Cerebellar cortex (tissue), 1 donor: Measurements from ENCODE around the gene FLRT1.
A peak's percentile ranks its signal among the peaks of the same experiment; 100 is the strongest.

Experiments used
- DNase-seq: peaks from one replicate; pipeline ENCODE4 v3.0.0-alpha.2; 2015; ENCODE audit warnings: low spot score

FLRT1 gene, protein sequence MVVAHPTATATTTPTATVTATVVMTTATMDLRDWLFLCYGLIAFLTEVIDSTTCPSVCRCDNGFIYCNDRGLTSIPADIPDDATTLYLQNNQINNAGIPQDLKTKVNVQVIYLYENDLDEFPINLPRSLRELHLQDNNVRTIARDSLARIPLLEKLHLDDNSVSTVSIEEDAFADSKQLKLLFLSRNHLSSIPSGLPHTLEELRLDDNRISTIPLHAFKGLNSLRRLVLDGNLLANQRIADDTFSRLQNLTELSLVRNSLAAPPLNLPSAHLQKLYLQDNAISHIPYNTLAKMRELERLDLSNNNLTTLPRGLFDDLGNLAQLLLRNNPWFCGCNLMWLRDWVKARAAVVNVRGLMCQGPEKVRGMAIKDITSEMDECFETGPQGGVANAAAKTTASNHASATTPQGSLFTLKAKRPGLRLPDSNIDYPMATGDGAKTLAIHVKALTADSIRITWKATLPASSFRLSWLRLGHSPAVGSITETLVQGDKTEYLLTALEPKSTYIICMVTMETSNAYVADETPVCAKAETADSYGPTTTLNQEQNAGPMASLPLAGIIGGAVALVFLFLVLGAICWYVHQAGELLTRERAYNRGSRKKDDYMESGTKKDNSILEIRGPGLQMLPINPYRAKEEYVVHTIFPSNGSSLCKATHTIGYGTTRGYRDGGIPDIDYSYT

DNA sequence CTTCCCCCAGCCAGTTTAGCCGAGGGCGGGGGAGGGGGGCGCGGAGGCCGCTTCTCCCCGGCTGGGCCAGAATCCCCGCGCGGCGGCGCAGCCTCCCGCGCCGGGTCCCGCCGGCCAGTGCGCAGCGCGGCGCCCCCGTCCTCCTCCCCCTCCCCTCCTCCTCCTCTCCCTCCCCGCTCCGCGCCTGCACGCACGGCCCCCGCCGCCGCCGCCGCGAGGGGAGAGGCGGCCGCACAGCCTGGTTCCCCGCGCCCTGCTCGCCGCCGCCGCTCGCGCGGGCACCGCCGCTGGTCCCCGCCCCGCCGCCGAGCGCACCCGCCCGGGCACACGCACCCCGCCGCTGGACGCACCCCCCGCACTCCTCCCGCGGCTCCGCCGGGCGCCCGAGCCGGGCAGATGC lies at the start of gene FLRT1:
Gene FLRT1 (plus strand): TSS at position 356 of the 400 bp plus-strand sequence. CDS start 80,337 bp downstream, outside the sequence.
- DNase-seq, result no peak

DNA sequence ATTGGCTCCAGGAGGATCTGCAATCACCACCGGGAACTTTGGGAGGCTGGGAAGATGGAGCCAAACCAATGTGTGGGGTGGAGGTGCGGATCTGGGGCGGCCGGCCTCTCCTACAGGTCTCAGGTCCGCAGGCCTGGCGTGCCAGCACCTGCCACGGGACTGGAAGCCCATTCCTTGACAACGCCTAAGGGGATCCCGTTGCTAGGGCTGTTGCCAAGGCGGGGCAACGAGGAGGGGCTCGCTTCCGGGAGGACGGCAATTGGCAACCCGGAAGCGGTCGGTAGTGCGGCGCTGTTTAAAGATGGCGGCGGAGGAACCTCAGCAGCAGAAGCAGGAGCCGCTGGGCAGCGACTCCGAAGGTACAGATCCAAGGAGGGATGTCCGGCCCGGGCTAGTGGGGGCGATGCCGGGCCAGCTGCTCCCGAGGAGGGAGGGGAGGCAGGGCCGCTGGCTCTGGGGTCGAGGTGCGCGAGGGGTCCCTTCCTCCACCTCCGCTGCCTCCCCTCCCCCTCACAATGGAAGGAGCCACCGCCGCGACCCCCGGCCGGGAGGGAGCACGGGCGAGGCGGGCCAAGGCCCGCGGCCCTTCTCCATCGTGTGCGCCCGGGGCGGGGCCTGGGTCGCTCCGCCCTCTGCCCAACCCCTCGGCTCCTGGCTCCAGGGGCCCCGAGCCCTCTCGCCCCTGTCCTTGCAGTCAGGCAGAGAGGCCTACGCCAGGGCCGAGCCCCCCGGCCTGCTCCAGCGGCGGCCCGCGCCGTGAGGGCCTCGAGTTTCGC lies 49.4 kb upstream of the FLRT1 start, which contains the start of gene OTUB1:
Gene OTUB1 (plus strand): TSS at position 283 of the 776 bp plus-strand sequence. CDS start 19 bp downstream, at position 302.
- DNase-seq, result peak; percentile 95

DNA sequence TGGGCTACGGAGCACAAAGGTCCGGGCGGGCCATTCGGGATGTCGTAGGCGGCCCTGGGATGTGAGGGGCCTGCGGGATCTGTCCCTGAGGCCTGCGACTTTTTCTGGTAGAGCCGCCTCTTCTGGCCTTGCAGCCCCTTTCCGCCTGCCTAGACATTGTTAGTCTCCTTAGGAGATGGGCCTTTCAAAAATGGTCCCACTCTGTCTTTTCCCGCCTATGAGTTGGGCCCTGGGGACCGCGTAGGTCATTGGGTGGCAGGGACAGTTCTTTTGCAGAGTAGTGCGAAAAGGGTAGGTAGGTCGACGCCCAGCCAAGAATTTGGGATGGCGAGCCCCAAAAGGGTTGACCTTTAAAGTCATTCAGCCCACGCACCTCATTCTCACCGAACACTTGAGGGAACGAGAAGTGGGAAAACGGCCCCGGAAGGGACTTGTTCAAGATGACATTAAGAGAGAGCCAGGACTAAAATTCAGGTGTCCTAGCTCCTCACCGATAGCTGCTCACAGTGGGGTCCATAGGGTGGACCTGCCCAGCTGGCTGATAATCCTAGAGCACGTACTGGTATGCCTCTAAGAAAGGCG lies 48.7 kb upstream of the FLRT1 start:
- no peak for DNase-seq

DNA sequence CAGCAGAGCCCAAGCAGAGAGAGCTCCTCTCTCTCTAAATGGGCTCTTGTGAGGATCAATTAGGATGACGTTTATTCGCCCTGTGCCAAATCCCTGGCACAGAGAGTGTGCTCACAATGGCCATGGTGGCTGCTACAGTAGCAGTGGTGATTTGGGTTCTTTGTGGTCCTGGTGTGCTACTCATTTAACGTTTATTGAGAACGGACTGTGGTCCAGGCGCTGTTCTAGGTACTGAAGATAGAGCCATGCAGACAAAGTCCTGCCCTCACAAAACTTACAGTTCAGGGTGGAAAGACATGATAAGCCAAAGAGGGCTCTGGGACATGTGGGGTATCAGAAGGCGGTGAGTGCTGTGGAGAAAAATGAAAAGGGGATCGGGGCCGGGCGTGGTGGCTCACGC lies 44.2 kb upstream of the FLRT1 start:
- DNase-seq, result no peak

DNA sequence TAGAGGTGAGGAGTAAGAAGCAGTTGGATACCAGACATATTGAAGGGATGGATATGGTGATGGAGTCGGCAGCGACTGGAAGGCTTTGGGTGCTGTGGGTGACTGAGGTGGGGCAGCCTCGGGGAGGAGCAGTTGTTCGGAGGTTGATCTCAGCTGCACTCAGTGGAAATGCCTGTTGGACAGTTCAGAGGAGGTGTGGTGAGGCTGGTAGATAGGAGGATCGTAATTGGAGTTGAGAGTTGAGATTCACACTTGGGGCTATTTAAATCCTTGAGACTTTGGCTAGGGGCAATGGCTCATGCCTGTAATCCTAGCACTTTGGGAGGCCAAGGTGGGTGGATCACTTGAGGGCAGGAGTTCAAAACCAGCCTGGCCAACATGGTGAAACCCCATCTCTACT lies 42.6 kb upstream of the FLRT1 start:
- DNase-seq, result no peak

DNA sequence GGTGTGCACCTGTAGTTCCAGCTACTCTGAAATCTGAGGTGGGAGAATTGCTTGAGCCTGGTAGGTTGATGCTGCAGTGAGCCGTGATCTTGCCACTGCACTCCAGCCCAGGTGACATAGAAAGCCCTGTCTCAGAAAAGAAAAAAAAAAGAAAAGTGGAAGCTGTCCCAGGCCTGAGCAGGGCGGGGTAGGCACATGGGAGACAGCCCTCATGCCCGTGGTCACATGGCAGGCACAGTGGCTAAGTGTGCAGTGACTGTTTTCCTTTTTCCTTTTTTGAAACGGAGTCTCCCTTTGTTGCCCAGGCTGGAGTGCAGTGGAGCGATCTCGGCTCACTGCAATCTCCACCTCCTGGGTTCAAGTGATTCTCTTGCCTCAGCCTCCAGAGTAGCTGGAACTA lies 41.7 kb upstream of the FLRT1 start:
- DNase-seq, result no peak

DNA sequence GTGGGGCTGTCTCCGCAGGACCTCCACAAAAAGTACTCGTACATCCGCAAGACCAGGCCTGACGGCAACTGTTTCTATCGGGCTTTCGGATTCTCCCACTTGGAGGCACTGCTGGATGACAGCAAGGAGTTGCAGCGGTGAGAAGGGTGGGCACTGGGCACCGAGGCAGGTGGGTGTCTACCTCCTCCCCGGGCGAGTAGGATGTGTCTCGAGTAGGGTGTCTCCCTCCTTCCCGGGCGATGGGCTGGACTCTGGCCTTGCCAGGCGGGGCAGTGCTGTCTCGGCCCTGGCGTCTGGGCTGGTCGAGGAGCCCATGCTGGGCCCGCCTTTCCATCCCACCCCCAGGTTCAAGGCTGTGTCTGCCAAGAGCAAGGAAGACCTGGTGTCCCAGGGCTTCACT lies 39.2 kb upstream of the FLRT1 start:
- DNase-seq, result no peak

DNA sequence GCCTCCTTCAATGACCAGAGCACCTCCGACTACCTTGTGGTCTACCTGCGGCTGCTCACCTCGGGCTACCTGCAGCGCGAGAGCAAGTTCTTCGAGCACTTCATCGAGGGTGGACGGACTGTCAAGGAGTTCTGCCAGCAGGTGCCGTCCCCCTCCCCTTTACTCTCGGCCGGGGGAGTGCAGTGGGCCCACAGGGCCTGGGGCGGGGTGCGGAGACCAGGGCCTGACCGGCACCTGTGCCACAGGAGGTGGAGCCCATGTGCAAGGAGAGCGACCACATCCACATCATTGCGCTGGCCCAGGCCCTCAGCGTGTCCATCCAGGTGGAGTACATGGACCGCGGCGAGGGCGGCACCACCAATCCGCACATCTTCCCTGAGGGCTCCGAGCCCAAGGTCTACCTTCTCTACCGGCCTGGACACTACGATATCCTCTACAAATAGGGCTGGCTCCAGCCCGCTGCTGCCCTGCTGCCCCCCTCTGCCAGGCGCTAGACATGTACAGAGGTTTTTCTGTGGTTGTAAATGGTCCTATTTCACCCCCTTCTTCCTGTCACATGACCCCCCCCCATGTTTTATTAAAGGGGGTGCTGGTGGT lies 38.5 kb upstream of the FLRT1 start:
- DNase-seq, result no peak

DNA sequence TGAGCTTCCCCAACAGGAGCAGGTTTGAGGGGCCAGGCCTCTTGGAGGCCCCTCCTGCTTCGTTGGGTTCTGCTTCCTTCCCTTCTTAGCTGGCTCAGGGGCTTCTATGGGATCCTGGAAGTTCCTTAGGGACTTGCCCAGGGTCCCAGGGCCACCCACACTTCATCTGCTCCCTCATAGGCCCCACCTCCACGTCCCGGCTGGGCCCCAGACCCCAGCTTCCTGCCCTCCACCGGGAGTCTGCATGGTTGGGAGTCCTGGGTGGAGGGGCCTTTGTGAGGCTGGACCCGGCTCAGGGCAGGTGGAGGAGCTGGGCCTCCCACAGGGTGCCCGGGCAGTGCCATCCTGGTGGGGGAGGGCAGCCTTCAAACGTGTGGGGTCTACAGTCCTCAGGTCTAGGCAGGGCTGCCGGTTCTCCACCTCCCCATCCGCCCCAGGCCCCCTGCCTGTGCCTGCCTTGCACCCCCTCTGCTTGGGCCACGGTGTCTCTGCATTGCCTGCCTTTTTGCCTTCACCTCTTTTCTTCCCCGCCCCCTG lies 37.9 kb upstream of the FLRT1 start:
- DNase-seq, result no peak

DNA sequence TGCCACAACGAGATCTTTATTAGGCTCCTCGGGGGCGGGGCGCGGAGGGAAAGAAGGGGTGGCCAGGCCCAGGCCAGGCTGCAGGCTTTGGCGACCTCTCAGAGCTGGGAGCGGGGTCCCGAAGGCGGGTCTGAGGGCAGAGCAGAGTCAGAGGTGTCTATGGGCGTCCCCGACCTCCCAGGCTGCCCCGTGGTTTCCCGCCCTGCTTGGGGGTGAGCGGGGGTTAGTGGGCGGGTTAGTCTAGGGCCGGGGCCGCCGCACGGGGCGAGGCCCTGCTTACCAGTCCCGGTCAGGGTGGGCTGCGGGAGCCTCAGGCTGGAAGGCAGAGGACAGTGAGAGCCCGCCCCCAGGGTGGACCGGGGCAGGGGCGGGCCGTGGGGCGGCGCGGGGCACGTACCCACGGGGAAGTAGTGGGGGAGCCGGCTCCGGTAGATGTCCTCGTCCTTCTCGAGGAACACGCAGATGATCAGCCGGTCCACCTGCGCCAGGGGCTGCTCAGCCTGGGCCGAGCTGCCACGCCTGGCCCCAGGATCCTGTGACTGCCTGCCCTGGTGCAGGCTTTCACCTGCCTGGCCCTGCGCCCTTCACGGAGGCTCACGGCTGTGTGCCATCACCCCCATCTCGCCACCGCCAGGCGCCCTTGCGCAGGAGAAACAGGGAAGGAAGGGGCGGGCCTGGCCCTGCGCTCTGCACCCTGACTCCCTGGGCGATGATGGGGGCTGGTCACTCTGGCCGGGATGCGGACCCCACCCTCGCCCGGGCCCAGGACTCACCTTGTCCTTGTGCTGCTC lies 37.0 kb upstream of the FLRT1 start:
- no peak for DNase-seq

DNA sequence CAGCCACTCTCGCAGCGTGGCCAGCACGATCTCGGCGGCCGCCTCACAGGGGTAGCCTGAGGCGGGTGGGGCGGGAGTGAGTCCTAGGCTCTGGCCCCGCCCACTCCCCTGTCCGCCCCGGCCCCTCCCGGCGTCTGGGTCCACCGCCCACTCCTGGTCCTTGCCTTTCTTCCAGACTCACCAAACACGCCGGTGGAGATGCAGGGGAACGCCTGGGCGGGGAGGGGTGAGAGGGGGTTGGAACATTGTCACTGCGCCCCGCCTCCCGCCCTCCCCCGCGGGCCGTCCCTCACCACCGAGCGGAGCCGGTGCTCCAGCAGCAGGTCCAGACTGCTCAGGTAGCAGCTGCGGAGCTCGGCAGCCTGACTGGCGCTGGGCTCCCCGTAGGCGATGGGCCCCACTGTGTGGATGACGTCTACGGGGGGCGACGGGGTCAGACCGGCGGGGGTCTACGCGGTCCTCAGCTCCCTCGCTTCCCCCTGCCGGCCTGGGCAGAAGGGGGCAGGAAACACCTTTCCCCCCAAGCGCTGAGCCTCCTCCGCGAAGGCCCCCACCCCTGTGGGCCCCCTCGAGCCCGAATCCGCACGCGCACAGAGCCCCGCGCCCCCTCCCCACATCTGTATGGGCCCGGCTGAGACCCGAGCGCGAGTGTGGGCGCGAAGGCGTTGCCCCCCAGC lies 36.2 kb upstream of the FLRT1 start:
- peak; percentile 79 for DNase-seq

DNA sequence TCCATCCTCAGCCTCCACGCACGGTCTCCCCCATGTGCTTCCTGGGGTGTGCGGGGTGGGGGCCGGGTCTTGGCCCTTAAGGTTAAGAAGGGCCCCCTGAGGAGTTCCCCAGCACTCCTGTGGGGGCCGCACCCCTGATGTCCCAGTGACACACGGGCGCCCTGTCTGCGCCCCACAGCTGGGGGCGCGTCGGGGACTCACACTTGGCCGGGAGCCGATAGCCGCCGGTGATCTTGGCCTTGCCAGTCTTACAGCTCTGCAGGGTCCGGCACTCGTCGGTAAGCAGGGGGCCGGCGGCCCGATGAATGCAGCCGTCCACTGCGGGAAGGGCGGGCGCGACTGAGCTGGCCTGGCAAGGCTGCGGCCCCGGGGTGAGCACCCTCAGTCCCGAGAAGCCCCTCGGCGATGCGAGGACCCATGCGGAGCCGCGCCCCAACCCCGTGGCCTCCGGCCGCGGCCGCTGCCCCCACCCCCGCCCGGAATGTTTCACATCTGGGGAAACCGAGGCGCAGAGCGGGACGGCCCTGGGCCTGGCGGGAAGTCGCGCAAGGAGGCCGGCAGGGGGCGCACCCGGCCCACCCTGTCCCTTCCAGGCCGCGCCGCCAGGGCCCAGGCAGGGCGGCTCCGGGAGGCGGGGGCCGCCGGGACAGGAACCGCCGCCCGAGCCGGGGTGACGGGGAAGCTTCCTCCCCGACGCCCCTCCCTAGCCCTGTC lies 35.5 kb upstream of the FLRT1 start:
- DNase-seq, result peak; percentile 74

DNA sequence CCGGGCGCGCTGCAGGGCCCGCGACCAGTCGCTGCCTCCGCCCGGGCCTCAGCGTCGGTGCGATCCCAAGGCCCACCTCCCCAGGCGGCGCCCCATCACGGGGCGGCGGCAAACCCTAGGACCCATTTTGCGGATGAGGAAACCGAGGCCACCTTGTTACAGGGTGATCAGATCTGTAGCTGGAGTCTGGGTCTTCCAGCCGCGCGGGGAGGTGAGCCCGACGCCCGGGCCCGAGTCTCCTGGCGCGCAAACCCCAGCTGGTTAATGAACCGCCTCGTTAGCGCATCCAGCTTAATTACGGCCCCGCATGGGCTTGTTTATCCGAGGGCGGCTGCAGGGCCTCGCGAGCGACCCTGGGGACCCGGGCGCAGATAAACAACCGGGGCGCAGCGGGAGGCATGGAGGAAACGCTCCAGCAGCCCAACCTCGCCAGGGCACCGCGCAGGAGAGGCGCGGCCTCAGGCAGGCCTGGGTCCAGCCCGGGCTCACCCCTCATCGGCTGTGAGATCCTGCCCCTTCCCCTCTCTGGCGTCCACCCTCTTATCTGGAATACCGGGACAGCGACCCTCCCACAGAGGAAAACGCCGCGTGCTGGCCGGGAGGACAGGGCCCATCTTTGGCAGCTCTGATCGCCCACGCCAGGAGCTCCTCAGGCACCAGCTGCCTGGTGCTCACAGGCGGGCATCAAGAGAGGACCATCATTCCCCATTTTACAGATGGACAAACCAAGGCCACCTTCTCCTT lies 34.8 kb upstream of the FLRT1 start:
- DNase-seq, result no peak

DNA sequence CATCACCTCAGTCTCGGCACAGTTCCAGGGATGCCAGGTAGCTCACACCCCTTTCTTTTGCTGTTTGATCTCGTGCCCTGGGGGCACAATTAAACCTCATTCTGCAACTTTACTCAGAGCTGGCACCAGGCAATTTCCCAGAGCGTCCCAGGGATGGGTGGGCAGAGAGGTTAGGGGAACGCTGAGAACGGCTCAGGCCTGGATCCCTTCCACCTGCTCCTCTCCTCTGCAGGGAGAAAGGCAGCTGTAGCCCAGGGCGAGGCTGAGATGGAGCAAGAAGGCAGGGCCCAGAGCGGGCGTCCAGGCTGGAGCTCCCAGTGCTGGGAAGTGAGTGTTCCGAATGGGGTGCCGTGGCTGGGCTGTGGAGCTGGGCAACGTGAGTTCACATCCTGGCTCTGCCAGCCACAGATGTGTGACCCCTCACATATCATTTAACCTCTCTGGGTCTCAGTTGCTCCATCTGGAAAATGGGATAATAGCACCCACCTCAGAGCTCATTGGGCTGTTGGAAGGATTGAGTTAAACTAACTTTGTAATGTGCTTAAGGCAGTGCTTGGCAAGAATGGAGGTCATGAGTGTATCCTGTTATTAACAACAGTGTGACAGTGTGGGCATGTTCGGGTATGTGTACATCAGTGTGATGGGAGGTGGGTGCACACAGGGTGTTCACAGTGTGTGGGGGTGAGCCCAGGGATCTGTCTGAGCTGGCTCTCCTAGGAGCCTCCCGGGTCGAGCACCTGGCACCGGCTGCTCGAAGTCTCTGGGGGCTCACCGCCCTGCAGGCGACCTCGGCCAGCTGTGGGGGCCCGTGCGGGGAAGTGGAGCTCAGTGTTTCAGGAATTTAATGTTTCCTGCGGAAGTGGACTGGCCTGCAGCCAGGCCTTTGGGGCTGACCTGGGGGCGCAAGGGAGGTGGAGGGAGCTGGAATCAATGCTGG lies 34.0 kb upstream of the FLRT1 start:
- DNase-seq, result no peak

DNA sequence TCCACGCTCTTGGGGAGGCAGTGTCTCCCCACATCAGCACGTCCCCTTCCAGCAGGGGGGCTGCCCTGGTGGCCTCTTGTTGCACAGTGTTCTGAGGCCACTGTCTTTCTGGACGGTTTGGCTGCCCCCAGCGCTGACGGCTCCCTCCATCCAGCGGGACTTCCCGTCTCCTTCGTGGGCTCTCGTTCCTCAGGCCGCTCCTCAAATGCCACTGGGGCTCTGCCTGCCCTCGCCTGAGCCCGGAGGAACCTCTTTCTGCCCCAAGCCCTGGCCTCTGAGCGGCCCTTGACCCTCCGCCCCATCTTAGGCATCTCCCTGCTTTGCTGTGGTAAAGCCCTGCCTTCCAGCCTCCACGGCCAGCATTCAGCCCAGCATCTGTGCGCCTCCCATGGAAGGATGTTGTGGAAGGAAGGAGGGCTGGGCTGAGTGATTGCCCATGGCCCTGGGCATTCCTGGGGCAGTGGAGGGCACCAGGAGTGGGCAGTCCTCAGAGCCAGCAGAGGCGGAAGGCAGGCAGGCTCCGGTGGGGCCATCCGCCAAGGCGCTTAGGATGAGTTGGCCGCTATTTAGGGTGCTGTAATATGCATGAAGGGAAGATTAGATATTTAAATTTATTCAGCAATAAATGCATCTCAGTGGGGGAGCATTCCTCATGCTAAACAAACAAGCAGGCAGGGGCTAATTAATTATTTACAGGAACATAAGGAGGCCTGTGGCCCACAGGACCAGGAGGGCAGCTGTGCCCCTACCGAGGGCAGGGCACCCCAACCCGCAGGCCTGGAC lies 31.7 kb upstream of the FLRT1 start:
- DNase-seq, result no peak

DNA sequence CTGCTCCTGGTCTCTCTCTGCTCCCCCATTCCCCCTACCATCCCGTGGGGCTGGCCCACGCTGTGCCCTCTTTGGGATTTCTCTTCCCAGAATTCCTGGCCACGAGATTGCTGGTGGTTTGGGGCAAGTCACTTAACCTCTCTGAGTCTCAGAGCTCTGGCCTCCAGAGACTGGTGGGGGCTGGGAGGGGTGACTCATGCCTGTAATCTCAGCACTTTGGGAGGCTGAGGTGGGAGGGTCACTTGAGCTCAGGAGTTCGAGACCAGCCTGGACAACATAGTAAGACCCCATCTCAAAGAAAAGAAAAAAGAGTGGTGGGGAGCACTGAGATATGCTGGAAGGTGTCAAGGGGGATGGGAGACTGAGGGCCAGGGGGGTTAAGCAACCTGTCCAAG lies 31.1 kb upstream of the FLRT1 start:
- no peak for DNase-seq

DNA sequence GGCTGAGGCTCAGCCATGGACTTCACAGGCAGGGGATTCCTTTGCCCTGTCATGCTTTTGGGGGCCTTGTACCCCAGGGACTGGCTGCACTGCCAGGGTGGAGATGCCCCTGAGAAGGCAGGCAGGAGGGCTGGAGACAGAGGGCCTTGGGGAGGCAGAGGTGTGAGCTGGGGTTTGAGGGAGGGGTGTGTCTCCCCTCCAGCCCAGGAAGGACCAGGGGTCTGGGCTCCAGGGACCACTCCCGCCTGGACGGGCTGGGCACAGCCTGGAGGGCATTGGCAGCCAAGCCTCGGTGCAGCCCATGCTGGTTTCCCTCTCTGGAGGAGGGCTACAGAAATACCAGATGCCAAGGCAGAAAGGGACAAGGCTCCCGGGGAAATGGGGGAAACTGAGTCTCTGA lies 30.0 kb upstream of the FLRT1 start:
- DNase-seq, result no peak
